Dermis microvascular lymphatic vessel endothelial cell (primary cell): ENCODE data around the gene OR4D1. TPM values are rescaled to one million over a fixed set of nuclear protein-coding genes. Genes with fewer than 3 reads are reported as not detected.
"Not testable (repeated sequence)": the region's sequence is repeated elsewhere in the genome, so short reads cannot be mapped to it uniquely, and the experiment has no call there.

Experiments
- DNase-seq, 2 donors: peaks; one replicate each; pipeline versions ENCODE4 v3.0.0 to v3.0.0-alpha.2; 2010; ENCODE audit warnings: low read depth in 2 of 2
- total RNA-seq: library from RNA; depleted of rRNA; stranded (reverse); fragments of >200 nt; gene quantifications from 2 replicates; pipeline ENCODE4 v1.2.1, GENCODE V29; 2014

OR4D1 gene
- total RNA-seq: not detected in 2 replicates

DNA sequence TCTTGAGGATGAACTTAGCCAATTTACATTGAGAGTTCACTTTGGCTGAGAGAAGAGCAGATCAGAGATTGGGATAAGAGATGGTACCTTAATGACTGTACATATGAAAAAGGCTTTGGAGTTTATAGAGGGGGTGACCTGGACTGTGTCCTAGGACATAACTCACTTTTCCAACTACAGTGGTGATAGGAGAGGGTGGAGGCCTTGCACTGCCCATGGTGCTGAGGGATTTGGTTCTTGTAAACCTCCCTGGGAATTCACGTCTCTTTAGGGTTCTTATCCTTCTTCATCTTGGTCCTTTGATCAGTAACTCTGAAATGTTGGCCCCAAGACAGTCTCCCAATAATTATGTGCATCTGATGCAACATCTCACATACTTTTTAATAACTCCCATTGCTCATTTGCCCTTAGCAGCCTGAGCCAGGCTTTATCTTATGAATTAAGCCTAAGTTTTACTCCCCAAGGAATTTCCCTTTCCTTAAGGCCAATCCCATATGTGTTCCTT, at the start of gene OR4D1:
Gene OR4D1, plus strand, starts transcription at position 455 of the 505 bp plus-strand sequence. CDS start 6,770 bp downstream, outside the sequence.
- DNase-seq: no peak

- DNase-seq: no peak
These were observed 47.7 kb upstream of the OR4D1 start for GRCh38 chr17:58100506-58100905.

DNA sequence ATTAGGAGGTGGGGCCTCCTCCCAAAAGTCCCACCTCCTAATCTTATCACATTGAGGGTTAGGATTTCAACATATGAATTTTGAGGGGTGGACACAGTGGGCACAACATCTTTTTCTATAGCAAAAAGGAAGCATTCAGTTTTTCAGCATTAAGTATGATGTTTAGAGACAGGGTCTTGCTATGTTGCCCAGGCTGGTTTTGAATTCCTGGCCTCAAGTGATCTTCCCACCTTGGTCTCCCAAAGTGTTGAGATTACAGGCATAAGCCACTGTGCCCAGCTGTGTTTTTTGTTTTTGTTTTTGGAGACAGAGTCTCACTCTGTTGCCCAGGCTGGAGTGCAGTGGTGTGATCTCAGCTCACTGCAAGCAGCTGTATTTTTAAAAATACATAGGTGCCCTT, 46.3 kb upstream of the OR4D1 start:
- not testable (repeated sequence) for DNase-seq

- DNase-seq: no peak
These were observed 43.1 kb upstream of the OR4D1 start for GRCh38 chr17:58105093-58105492.

GRCh38 chr17:58107306-58107705, 40.9 kb upstream of the OR4D1 start:
- no peak for DNase-seq

DNA sequence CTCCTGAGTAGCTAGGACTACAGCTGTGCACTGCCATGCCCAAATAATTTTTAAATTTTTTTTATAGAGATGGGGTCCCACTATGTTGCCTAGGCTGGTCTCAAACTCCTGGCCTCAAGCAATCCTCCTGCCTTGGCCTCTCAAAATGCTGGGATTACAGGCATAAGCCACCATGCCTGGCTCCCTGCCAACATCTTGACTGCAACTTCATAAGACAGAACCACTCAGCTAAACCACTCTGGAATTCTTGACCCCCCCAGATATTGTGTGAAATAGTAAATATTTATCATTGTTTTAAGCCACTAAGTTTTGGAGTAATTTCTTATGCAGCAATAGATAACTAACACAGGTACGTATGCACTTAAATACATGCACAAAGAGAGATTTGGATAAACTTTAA, 39.0 kb upstream of the OR4D1 start:
- no peak for DNase-seq

DNA sequence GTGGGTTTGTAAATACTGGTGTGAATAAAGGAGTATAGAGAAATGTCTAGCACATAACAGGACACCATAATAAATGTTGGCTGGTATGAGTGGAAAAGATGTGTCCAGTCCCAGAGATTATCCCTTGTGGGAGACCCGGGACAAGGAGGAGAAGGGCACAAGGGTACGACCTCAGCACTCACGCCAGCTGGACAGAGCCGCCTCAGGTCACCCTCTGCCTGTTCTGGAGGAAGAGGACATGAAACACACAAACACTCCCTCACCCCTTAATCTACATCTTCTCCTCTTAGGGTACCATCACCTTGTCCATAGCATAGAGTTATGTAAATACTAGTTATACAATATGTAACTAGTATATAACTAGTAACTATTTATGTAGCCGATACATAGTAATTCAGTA, 38.2 kb upstream of the OR4D1 start:
- no peak for DNase-seq

GRCh38 chr17:58111676-58112075, 36.5 kb upstream of the OR4D1 start:
- no peak for DNase-seq

- peak; percentile 58 to 74 for DNase-seq
These were observed 35.1 kb upstream of the OR4D1 start for GRCh38 chr17:58112970-58113631.

- DNase-seq: no peak
These were observed 34.2 kb upstream of the OR4D1 start for GRCh38 chr17:58113947-58114346.

- DNase-seq: no peak
These were observed 30.8 kb upstream of the OR4D1 start for GRCh38 chr17:58117382-58117781.

DNA sequence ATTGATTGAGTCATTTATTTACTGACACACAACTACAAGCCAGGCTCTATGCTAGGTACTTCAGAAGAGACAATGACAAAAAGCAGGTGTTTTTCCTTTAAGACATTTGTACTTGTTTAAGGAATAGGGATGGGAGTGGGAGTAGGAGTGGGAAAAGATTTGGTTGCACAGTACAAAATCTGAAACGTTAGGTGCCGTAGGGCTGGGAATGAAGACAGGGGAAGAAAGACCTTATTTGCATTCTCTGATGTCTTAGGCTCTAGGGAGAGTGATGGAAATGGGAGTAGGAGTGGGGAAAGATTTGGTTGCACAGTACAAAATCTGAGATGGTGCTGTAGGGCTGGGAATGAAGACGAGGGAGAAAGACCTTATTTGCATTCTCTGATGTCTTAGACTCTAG, 28.7 kb upstream of the OR4D1 start:
- DNase-seq: no peak

- DNase-seq: peak; percentile 31 to 69
These were observed 27.9 kb upstream of the OR4D1 start for GRCh38 chr17:58120195-58120822.

GRCh38 chr17:58121925-58122324, 26.3 kb upstream of the OR4D1 start:
- peak in 1 of 2 donors; percentile 18 for DNase-seq

GRCh38 chr17:58127846-58128245, 20.3 kb upstream of the OR4D1 start:
- DNase-seq: no peak

DNA sequence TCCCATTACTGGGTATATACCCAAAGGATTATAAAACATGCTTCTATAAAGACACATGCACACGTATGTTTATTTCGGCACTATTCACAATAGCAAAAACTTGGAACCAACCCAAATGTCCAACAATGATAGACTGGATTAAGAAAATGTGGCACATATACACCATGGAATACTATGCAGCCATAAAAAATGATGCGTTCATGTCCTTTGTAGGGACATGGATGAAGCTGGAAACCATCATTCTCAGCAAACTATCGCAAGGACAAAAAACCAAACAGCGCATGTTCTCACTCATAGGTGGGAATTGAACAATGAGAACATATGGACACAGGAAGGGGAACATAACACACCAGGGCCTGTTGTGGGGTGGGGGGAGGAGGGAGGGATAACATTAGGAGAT, 15.5 kb upstream of the OR4D1 start:
- not testable (repeated sequence) for DNase-seq

GRCh38 chr17:58136669-58137279, 11.4 kb upstream of the OR4D1 start:
- DNase-seq: peak in 1 of 2 donors; percentile 8

DNA sequence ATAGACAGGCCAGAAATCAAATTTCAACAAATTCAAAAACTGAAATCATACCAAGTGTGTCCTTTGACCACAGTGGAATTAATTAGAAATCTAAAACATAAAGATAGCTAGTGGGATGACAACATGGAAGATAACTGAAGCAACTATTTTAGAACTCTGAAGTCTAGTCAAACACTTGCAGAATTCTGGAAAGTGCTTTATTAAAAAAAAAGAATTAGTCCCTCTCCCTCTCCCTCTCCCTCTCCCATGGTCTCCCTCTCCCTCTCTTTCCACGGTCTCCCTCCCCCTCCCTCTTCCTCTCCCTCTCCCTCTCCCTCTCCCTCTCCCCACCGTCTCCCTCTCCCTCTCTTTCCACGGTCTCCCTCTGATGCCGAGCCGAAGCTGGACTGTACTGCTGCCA, 6.7 kb upstream of the OR4D1 start:
- no peak for DNase-seq

- DNase-seq: not testable (repeated sequence)
These were observed 4.8 kb upstream of the OR4D1 start for GRCh38 chr17:58143335-58143734.

DNA sequence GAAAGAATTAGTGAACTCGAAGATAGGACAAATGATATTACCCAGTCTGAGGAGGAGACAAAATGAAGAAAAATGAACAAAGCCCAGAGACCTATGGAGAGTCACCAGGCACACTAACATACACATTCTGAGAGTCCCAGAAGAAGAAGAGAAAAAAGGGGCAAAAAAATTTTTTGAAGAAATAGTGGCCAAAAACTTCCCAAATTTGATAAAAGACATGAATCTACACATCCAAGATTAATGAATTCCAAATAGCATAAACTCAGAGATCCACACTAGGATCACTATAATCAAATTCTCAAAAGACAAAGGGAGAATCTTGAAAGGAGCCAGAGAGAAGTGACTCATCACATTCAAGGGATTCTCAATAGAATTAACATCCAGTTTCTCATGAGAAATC, 3.4 kb upstream of the OR4D1 start:
- no peak for DNase-seq

DNA sequence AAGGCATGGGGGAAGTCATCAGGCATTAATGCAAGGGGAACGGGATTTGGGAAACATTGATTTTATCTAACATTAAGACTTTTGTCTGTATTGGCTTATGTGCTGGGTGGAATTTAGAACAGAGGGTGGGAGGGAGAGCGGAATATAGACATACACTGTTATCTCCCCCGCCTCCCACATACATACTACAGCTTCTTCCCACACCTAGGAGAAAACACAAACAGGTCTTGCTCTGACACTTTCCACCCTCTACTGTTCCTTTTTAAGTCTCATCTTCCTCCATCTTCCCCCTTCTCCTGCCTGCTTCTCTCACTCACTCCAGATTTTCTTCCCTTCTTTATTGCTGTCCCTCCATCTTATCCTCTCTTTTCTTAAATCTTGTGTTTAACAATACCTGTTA, 425 bp downstream of the OR4D1 start:
- DNase-seq: no peak

- no peak for DNase-seq
These were observed 2.2 kb downstream of the OR4D1 start for GRCh38 chr17:58150394-58150793.

DNA sequence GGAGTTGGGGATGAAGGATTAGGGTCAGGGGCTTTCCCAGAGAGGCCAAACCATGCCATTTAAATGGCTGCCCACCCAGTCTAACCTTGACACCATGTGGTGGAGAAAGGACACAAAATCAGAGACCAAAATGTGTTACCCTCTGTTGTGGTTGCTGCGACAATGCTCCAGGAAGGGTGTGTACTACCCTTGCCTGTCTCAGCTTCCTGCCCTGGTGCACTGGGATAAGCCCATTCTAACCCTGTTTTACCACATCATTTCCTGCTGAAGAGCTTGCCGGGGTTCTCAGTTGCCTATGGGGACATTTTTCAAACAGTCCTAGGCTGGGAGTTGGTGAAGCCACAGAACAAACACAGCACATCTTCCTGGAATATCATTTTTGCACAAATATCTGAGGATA, 4.9 kb downstream of the OR4D1 start:
- no peak for DNase-seq
